Astrocyte of the cerebellum (primary cell): ENCODE measurements around the gene POTEF.
"Not testable (repeated sequence)": the region's sequence is repeated elsewhere in the genome, so short reads cannot be mapped to it uniquely, and the experiment has no call there.

ENCODE experiments used
- DNase-seq: peaks from one replicate; pipeline ENCODE4 v3.0.0-alpha.2; 2011; ENCODE audit warnings: low read depth
- H3K4me3 ChIP-seq: 2 replicates; pipeline ENCODE4 v1.5.1; 2011; ENCODE audit warnings: mild to moderate bottlenecking, low read depth, low read length, moderate library complexity
- in situ Hi-C: cut with HindIII; loops from 2 replicates; pipeline ENCODE4 v1.10.0; 2017; ENCODE audit warnings: low sequenced_read_pairs
- TF ChIP-seq, protein P1 (sequence below): IDR thresholded peaks from 2 replicates; pipeline ENCODE4 v1.5.1; 2012; ENCODE audit warnings: low read length, low read depth, moderate library complexity, mild to moderate bottlenecking; ENCODE audit errors: missing control alignments

POTEF gene

DNA sequence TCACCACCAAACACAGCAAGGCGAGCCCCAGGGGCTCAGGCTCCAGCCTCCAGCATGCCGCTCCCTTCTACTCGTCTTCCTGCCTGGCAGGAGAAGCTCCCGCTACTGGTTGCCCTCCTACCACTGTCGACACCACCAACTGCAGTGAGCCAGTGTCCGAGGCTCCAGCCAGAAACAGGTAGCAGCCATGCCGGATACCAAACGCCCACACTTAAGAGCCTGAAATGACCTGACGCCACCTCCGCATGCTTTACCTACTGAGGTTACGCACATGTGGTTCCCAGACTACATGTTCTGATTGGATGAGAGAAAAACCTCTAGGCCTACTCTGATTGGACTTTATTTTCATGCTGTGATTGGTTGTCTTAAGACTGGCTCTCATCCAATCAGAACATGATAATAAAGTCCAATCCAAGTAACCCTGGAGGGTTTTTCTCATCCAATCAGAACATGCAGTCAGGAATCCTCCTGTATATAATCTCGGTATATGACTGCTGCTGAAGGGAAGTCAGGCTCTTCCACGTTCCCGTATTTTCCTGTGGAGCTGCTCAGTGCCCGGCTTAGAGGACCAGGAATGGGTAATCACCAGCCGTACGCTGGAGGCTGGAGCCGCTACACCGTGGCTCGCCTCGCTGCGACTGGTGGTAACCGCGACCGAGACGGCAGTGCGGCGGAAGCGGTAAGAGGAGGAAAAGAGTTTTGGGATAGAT is at the start of gene POTEF:
TSS of gene POTEF (minus strand) at position 103 of the 710 bp plus-strand sequence. CDS start 8,707 bp downstream, outside the sequence.
- in situ Hi-C loops, DNase-seq, H3K4me3 ChIP-seq: not testable (repeated sequence)

DNA sequence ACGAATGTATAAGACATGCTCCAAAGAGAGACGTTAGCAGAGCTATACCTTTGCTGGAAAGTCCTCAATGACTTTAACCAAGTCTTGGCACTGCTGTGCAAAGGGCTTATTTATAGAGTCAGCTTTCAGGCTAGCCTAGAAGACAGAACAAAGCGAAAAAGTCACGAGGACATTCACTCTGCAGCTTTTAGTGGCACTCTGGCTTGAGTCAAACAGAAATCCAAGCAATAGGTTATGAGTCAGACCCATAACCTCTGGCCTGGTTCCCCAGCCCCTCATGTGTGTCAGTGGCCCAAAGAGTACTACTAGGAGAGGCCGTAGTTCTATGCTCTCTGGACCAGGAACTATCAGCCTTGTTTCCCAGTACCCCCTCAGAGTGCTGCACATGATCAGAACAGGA is 45.8 kb upstream of the POTEF start:
- H3K4me3 ChIP-seq, in situ Hi-C loops, DNase-seq: not testable (repeated sequence)

DNA sequence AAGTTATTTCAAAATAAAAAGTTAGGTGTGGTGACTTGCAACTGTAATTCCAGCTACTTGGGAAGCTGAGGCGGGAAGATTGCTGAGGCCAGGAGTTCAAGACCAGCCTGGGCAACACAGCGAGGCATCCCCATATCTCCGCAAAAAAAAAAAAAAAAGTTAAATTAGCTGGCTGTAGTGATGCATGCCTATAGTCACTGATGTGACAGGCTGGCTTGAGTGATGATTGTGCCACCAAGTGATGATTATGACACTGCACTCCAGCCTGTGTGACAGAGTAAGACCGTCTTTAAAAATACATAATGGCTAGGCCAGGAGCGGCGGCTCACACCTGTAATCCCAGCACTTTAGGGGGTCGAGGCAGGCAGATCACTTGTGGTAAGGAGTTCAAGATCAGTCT is 40.9 kb upstream of the POTEF start:
- TF ChIP-seq, protein P1, sequence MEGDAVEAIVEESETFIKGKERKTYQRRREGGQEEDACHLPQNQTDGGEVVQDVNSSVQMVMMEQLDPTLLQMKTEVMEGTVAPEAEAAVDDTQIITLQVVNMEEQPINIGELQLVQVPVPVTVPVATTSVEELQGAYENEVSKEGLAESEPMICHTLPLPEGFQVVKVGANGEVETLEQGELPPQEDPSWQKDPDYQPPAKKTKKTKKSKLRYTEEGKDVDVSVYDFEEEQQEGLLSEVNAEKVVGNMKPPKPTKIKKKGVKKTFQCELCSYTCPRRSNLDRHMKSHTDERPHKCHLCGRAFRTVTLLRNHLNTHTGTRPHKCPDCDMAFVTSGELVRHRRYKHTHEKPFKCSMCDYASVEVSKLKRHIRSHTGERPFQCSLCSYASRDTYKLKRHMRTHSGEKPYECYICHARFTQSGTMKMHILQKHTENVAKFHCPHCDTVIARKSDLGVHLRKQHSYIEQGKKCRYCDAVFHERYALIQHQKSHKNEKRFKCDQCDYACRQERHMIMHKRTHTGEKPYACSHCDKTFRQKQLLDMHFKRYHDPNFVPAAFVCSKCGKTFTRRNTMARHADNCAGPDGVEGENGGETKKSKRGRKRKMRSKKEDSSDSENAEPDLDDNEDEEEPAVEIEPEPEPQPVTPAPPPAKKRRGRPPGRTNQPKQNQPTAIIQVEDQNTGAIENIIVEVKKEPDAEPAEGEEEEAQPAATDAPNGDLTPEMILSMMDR = no peak
- no peak overlapping the region for H3K4me3 ChIP-seq
- no peak for DNase-seq
- in situ Hi-C loops = no loop called here

DNA sequence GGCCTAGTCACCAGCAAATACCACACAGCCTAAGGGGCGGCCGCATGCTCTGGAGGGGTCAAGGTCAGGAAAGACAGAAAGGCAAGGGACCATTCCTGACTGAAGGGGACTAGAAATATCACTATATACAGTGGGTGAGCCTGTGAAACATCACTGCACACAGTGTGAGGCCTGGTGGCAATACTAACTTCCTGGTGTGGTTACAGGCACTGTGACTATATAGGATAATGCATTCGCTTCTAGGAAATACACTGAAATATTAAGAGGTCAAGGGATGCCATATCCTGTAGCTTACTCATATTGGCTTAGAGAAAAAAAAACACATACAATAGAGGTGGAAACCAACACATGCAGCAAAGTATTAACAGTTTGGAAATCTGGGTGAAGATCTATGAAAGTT is 40.1 kb upstream of the POTEF start:
- H3K4me3 ChIP-seq, in situ Hi-C loops, DNase-seq: not testable (repeated sequence)

DNA sequence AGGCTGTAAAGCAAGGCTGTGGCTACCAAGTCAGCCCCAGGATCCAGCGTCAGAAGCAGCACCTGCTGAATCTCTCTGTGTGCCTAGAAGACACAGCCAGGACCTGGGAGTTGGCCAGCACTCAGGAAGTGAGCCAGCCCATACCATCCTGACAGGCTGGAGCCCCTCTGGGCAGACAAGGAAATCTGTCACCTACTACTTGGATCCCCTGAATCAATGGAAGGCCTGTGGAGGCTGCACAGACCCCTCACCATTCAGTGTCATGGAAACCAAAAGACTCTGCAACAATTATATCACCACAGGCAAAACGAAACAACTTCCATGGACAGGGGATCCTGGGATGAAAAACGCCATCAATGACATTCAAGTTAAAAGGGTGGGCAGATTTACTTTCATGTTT is 37.6 kb upstream of the POTEF start:
- in situ Hi-C loops, DNase-seq, H3K4me3 ChIP-seq: not testable (repeated sequence)

DNA sequence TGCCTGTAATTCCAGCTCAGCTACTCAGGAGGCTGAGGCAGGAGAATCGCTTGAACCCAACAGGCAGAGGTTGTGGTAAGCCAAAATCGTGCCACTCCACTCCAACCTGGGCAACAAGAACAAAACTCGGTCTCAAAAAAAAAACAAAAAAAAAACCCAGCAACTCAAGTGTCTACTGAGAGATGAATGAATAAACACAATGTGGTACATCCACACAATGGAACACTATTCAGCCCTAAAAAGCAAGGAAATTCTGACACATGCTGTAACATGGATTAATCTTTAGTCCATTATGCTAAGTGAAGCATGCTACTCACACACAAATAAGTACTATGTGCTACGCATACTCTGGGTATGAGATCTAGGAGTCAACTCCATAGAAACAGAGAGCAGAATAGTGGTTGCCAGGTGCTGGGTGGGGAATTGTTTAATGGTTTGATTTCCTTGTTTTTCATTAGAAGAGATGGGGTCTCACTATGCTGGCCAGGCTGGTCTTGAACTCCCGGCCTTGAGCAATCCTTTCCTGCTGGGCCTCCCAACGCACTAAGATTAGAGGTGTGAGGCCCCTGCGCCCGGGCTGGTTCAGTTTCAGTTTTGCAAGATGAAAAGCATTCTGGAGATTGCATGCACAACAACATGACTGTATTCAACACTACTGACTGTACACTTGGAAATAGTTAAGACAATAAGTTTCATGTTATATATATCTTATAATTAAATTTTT is 36.4 kb upstream of the POTEF start:
- in situ Hi-C loops = no loop called here
- TF ChIP-seq, protein P1 = no peak
- DNase-seq = no peak
- no peak overlapping the region for H3K4me3 ChIP-seq

DNA sequence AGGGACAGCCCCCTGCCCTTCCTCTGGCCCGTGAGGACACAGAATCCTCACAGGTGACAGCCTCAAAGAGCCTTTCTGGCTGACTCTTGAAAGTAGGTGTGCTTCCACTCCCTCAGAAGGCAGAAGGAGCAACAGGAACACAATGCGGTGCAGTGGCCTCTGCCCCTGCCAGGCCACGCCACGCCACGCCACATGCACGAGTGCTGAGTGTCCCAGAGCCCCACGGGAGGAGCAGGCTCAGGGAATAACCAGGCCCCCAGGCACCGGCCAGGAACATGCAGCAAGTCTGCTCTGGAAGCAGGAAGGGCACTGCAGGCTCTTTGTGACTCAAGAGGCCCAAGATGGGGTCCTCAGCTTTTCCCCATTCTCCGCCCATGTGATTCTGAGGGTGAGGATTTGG is 33.9 kb upstream of the POTEF start:
- no peak overlapping the region for H3K4me3 ChIP-seq
- in situ Hi-C loops = no loop called here
- no peak for DNase-seq
- TF ChIP-seq, protein P1 = no peak

DNA sequence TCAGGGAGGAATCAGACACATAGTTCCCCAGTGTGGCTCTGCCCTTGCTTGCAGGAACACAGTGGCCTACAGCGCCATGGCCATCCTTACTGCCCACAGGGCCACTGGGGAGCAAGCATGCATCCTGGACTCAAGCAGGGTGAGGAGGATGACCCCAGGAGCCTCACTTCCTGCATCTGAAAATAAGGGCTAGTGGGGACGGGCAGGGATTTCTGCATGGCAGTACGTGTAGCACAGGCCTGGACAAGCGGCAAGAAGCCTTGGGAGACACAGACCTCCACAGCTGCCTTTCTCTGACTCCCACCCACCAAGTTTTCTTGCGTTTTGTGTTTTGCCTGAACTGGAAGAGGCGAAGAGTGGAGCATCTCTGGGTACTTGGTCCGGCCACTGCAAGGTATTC is 33.5 kb upstream of the POTEF start:
- DNase-seq, in situ Hi-C loops: not testable (repeated sequence)

DNA sequence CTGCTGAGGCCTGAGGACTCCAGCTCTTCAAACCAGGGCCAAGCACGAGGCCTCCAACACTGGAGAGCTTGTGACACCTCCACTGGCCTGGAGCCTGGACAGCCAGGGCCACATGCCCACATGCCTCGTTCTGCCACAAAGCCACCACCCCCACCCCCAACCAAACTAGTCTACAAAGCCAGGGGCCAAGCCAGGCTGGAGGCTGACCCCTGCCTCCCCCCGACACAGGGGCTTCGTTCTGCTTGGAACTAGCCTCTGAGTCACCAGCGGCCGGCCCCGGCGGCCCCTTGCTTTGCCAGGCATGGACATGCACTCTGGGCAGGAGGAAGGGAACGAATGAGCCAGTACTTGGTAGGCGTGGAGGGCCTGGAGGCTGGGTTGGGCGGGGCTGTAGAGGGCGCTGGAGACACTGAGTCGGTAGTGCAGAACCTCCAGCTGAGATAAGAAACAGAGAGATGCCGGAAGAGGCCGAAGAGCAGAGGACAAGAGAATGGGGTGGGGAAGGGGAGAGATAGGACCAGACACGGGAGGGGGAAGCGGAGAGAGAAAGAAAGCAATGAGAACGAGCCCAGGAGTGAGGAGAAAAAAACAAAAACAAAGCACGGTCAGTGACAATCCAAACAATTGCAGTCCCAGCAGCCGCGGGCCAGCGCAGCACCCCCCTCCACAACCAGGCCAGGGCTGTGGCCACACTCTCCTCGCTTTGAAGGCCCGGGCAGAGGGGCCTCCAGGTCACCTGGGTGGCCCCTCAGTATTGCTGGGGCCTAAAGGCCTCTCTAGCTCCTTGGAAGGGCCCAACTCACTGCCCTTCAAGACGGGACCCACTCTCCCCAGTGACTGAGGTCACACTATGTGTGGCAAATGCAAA is 32.0 kb upstream of the POTEF start:
- in situ Hi-C loops, H3K4me3 ChIP-seq, DNase-seq: not testable (repeated sequence)

More for the DNA sequence above, 33.5 kb upstream of the POTEF start:
- H3K4me3 ChIP-seq = not testable (repeated sequence)
